OCI-LY7 (cell line): Measurements from ENCODE around the gene SPTAN1. TPM values are rescaled to one million over a fixed set of nuclear protein-coding genes. Genes with fewer than 3 reads are reported as not detected.

Experiments
- BruUV-seq: library from RNA; stranded (reverse); fragments of 400-500 nt; replicated peaks from 2 replicates; lab custom pipeline; 2021; lab: Mats Ljungman, UMichigan
- CTCF ChIA-PET: fragments of 300-600 bp; sonication (Branson Sonifier 250); formaldehyde crosslinking; loops from one replicate; lab custom pipeline; 2022; ENCODE audit warnings: antibody characterized with exemption; ENCODE audit not compliant: unreplicated experiment; lab: Charles Lee
- POLR2A ChIA-PET: fragments of 300-600 bp; sonication (Branson Sonifier 250); formaldehyde crosslinking; loops from one replicate; lab custom pipeline; 2022; ENCODE audit warnings: antibody characterized with exemption; lab: Charles Lee
- DNase-seq: peaks from one replicate; pipeline ENCODE4 v3.0.0-alpha.2; 2015; ENCODE audit warnings: low spot score
- H2AFZ ChIP-seq: fragments of 200-600 bp; sonication (generic), shearing (Covaris generic); 2 replicates; pipeline ENCODE4 v1.6.1; 2014; ENCODE audit warnings: mild to moderate bottlenecking, antibody characterized with exemption, low read length, moderate library complexity
- H3K27ac ChIP-seq: fragments of 200-600 bp; sonication (generic); 2 replicates; pipeline ENCODE4 v1.5.1; 2014; ENCODE audit warnings: mixed run types, low read depth, mild to moderate bottlenecking, moderate library complexity, low read length, inconsistent platforms; ENCODE audit not compliant: poor library complexity, severe bottlenecking
- H3K36me3 ChIP-seq: fragments of 200-600 bp; sonication (generic); 2 replicates; pipeline ENCODE4 v1.6.1; 2014; ENCODE audit warnings: mild to moderate bottlenecking, antibody characterized with exemption, low read length, moderate library complexity, mixed read lengths; ENCODE audit not compliant: insufficient read depth
- H3K4me1 ChIP-seq: fragments of 200-600 bp; sonication (generic); 2 replicates; pipeline ENCODE4 v1.5.1; 2014; ENCODE audit warnings: mild to moderate bottlenecking, low read length; ENCODE audit not compliant: insufficient read depth, poor library complexity, severe bottlenecking
- H3K4me2 ChIP-seq: fragments of 200-600 bp; sonication (generic); 2 replicates; pipeline ENCODE4 v1.6.1; 2014; ENCODE audit warnings: mild to moderate bottlenecking, low read length
- H3K4me3 ChIP-seq: fragments of 200-600 bp; sonication (generic); 2 replicates; pipeline ENCODE4 v1.5.1; 2014; ENCODE audit warnings: mild to moderate bottlenecking, low read depth, low read length; ENCODE audit not compliant: poor library complexity, severe bottlenecking
- H3K79me2 ChIP-seq: fragments of 200-600 bp; sonication (generic); 2 replicates; pipeline ENCODE4 v1.6.1; 2016; ENCODE audit warnings: low read depth, mild to moderate bottlenecking, low read length, moderate library complexity, mixed read lengths; ENCODE audit not compliant: insufficient read depth
- H3K9me2 ChIP-seq: fragments of 200-600 bp; sonication (generic); 2 replicates; pipeline ENCODE4 v1.6.1; 2016; ENCODE audit warnings: mild to moderate bottlenecking, low read length, mixed read lengths; ENCODE audit not compliant: insufficient read depth
- H3K9me3 ChIP-seq: fragments of 200-600 bp; sonication (generic); 2 replicates; pipeline ENCODE4 v1.6.1; 2014; ENCODE audit warnings: mild to moderate bottlenecking, mixed run types, low read length, mixed read lengths
- H4K20me1 ChIP-seq: fragments of 200-600 bp; sonication (generic); 2 replicates; pipeline ENCODE4 v1.6.1; 2014; ENCODE audit warnings: mild to moderate bottlenecking, antibody characterized with exemption, low read length, moderate library complexity, mixed read lengths; ENCODE audit not compliant: insufficient read depth
- EZH2phosphoT487 ChIP-seq: fragments of 200-600 bp; sonication (generic); IDR thresholded peaks from 2 replicates; pipeline ENCODE4 v1.6.1; 2018; ENCODE audit warnings: low read depth, borderline replicate concordance, mild to moderate bottlenecking, mixed run types, antibody characterized with exemption, low read length, moderate library complexity, mixed read lengths
- intact Hi-C: fragments of 100-400 bp; cut with micrococcal nuclease; formaldehyde crosslinking; loops from one replicate; pipeline ENCODE4 v1.10.0; 2022; ENCODE audit not compliant: unreplicated experiment
- total RNA-seq, 2 experiments: library from RNA; depleted of rRNA in 1 of 2; stranded (reverse); fragments of >200 nt in 1 of 2; shearing (Covaris generic) in 1 of 2; gene quantifications; 2 replicates each; pipeline ENCODE4 v1.2.3, GENCODE V29; 2014 to 2022
- TF ChIP-seq, protein P1 (sequence below): fragments of 200-600 bp; sonication (generic); conservative IDR thresholded peaks from 2 replicates; pipeline ENCODE4 v1.5.1; 2014; ENCODE audit warnings: mild to moderate bottlenecking, antibody characterized with exemption, low read length, moderate library complexity, mixed read lengths

Gene SPTAN1
- total RNA-seq, 2 experiments from 2014 or later = 239 to 259 TPM

DNA sequence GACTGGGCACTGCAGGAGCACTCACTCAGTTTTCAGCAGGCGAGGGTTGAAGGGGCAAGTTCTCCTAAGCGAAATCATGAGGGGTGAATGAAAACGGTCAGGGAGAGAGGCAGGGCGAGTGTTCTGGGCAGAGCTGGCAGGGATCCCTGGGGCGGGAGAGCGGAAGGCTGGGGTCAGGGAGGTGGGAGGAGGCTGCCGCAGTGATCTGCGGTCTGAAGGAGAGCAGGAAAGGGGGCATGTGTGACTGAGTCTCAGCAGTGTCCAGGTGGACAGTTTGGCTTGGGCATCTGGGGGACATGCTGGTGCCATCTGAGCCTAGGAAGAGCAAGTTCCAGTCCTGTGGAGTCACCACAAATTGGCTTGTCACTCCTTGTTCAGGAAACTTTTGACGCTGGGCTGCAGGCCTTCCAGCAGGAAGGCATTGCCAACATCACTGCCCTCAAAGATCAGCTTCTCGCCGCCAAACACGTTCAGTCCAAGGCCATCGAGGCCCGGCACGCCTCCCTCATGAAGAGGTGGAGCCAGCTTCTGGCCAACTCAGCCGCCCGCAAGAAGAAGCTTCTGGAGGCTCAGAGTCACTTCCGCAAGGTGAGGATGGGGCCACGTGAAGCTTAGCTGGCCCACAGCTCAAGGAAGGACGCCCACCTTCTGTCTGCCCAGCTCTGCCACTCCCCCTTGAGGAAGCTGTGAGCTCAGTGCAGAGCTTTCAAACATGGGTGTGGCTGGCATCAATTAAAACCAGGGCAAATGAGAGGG lies 73.2 kb downstream of the SPTAN1 start:
- BruUV-seq = no TSS peak
- H3K4me1 ChIP-seq = no peaks in the 10 kb centered on the region
- no peaks in the 10 kb centered on the region for H4K20me1 ChIP-seq
- H2AFZ ChIP-seq = no peak overlapping the region
- no peak overlapping the region for H3K4me3 ChIP-seq
- intact Hi-C loops = no loop called here
- no peak overlapping the region for H3K4me2 ChIP-seq
- DNase-seq = no peak
- H3K27ac ChIP-seq = no peak overlapping the region
- TF ChIP-seq, protein P1, sequence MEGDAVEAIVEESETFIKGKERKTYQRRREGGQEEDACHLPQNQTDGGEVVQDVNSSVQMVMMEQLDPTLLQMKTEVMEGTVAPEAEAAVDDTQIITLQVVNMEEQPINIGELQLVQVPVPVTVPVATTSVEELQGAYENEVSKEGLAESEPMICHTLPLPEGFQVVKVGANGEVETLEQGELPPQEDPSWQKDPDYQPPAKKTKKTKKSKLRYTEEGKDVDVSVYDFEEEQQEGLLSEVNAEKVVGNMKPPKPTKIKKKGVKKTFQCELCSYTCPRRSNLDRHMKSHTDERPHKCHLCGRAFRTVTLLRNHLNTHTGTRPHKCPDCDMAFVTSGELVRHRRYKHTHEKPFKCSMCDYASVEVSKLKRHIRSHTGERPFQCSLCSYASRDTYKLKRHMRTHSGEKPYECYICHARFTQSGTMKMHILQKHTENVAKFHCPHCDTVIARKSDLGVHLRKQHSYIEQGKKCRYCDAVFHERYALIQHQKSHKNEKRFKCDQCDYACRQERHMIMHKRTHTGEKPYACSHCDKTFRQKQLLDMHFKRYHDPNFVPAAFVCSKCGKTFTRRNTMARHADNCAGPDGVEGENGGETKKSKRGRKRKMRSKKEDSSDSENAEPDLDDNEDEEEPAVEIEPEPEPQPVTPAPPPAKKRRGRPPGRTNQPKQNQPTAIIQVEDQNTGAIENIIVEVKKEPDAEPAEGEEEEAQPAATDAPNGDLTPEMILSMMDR = 0 out of 2 replicates have a peak, but pooled peaks have one; percentile 20
- no peak for TF ChIP-seq EZH2phosphoT487
- POLR2A ChIA-PET = no interaction called here
- CTCF ChIA-PET = no interaction called here
- no peaks in the 10 kb centered on the region for H3K79me2 ChIP-seq
- no peaks in the 10 kb centered on the region for H3K9me2 ChIP-seq
- no peaks in the 10 kb centered on the region for H3K9me3 ChIP-seq
- H3K36me3 ChIP-seq = peaks cover 90% of the 10 kb centered on the region

DNA sequence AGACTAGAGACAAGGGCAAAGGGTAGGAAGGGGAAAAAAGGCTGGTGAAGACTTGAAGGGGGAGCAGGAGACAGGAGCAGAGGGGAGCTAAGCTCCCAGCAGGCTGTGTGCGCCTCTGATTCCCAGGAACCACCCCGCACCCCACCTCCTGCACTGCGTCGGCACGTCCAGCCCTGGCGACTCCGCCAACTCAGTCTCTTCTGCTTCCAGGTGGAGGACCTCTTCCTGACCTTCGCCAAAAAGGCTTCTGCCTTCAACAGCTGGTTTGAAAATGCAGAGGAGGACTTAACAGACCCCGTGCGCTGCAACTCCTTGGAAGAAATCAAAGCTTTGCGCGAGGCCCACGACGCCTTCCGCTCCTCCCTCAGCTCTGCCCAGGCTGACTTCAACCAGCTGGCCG lies 73.8 kb downstream of the SPTAN1 start:
- no peaks in the 10 kb centered on the region for H3K4me1 ChIP-seq
- ChIA-PET CTCF (no interaction called here), POLR2A (interaction anchor here (0.6 kb wide), 1 partner anchor 112 kb away, joined by 5 read pairs; no protein-coding TSS in a partner anchor)
- no peaks in the 10 kb centered on the region for H3K9me2 ChIP-seq
- H3K36me3 ChIP-seq = peaks cover 86% of the 10 kb centered on the region
- no peak overlapping the region for H3K4me3 ChIP-seq
- no peaks in the 10 kb centered on the region for H4K20me1 ChIP-seq
- no peak overlapping the region for H2AFZ ChIP-seq
- intact Hi-C loops = no loop called here
- no peaks in the 10 kb centered on the region for H3K79me2 ChIP-seq
- H3K4me2 ChIP-seq = no peak overlapping the region
- TF ChIP-seq, protein P1 = no peak
- no peak for TF ChIP-seq EZH2phosphoT487
- no peaks in the 10 kb centered on the region for H3K9me3 ChIP-seq
- no peak overlapping the region for H3K27ac ChIP-seq
- BruUV-seq = TSS peak; percentile 62
- DNase-seq = no peak

- no peak for DNase-seq
- intact Hi-C loops = no loop called here
- H3K9me3 ChIP-seq = no peaks in the 10 kb centered on the region
- TF ChIP-seq, protein P1 = no peak
- no peak for TF ChIP-seq EZH2phosphoT487
- H3K9me2 ChIP-seq = no peaks in the 10 kb centered on the region
- ChIA-PET POLR2A (no interaction called here), CTCF (no interaction called here)
- H3K27ac ChIP-seq = no peak overlapping the region
- no peaks in the 10 kb centered on the region for H3K4me1 ChIP-seq
- no peak overlapping the region for H2AFZ ChIP-seq
- no TSS peak for BruUV-seq
- no peak overlapping the region for H3K4me2 ChIP-seq
- H3K36me3 ChIP-seq = peaks cover 84% of the 10 kb centered on the region
- no peaks in the 10 kb centered on the region for H4K20me1 ChIP-seq
- no peaks in the 10 kb centered on the region for H3K79me2 ChIP-seq
- no peak overlapping the region for H3K4me3 ChIP-seq
Measured at GRCh38 chr9:128627127-128627715, 74.8 kb downstream of the SPTAN1 start.
